HepG2 (cell line): Measurements from ENCODE around the gene WNK4. TPM values are rescaled to one million over a fixed set of nuclear protein-coding genes. Genes with fewer than 3 reads are reported as not detected.

Experiments
- ATF7 ChIP-seq, 2 experiments: fragments of 450-650 bp in 1 of 2; sonication (generic) in 1 of 2; formaldehyde crosslinking in 1 of 2; IDR thresholded peaks; 2 replicates each; pipeline versions ENCODE4 v1.4.0 to v1.6.1; 2016 to 2020; ENCODE audit warnings: antibody characterized with exemption in 1 of 2, mild to moderate bottlenecking in 1 of 2, missing genetic modification reagents in 1 of 2
- CREB1 ChIP-seq, 2 experiments: fragments of 450-650 bp in 1 of 2; IDR thresholded peaks; 2 replicates each; pipeline ENCODE4 v1.6.1; 2016 to 2017; ENCODE audit warnings: control low read depth in 1 of 2, mild to moderate bottlenecking in 1 of 2, missing compliant biosample characterization in 1 of 2, missing genetic modification characterization in 1 of 2
- GATA4 ChIP-seq: sonication (generic); IDR thresholded peaks from 2 replicates; pipeline ENCODE4 v1.6.1; 2016; ENCODE audit warnings: antibody characterized with exemption, low read depth, borderline replicate concordance
- GATAD1 ChIP-seq: IDR thresholded peaks from 2 replicates; pipeline ENCODE4 v1.6.1; 2016; ENCODE audit warnings: missing genetic modification reagents, missing compliant biosample characterization
- GTF2F1 ChIP-seq: fragments of 150-350 bp; IDR thresholded peaks from 2 replicates; pipeline ENCODE4 v1.6.1; 2014; ENCODE audit warnings: low read length
- KAT7 ChIP-seq: IDR thresholded peaks from 2 replicates; pipeline ENCODE4 v1.6.1; 2018; ENCODE audit warnings: borderline replicate concordance, missing compliant biosample characterization
- MAFK ChIP-seq, 2 experiments: IDR thresholded peaks in 1 of 2; conservative IDR thresholded peaks in 1 of 2; 2 replicates each; pipeline ENCODE4 v1.6.1; 2011; ENCODE audit warnings: improper control_type of control experiment in 2 of 2, low read length in 2 of 2
- MLLT10 ChIP-seq: sonication (generic); formaldehyde crosslinking; IDR thresholded peaks from 2 replicates; pipeline ENCODE4 v1.4.0; 2020; ENCODE audit warnings: missing genetic modification reagents
- NPAS2 ChIP-seq: sonication (generic); formaldehyde crosslinking; IDR thresholded peaks from 2 replicates; pipeline ENCODE4 v1.8.0; 2022; ENCODE audit warnings: mild to moderate bottlenecking, missing genetic modification reagents, borderline replicate concordance
- RFX5 ChIP-seq: IDR thresholded peaks from 2 replicates; pipeline ENCODE4 v1.6.1; 2011; ENCODE audit warnings: low read depth, low read length, improper control_type of control experiment
- SAP130 ChIP-seq: IDR thresholded peaks from 2 replicates; pipeline ENCODE4 v1.6.1; 2016; ENCODE audit warnings: low read depth
- ZBTB21 ChIP-seq: sonication (generic); formaldehyde crosslinking; IDR thresholded peaks from 2 replicates; pipeline ENCODE4 v1.4.0; 2020; ENCODE audit warnings: missing genetic modification reagents
- ZBTB7A ChIP-seq: sonication (generic); formaldehyde crosslinking; IDR thresholded peaks from 2 replicates; pipeline ENCODE4 v1.8.0; 2022; ENCODE audit warnings: mild to moderate bottlenecking, missing genetic modification reagents
- ZFY ChIP-seq: sonication (generic); formaldehyde crosslinking; IDR thresholded peaks from 2 replicates; pipeline ENCODE4 v1.4.0; 2020; ENCODE audit warnings: missing genetic modification reagents
- ZNF232 ChIP-seq: sonication (generic); formaldehyde crosslinking; IDR thresholded peaks from 2 replicates; pipeline ENCODE4 v1.4.0; 2020; ENCODE audit warnings: missing genetic modification reagents, borderline replicate concordance
- ZNF317 ChIP-seq: sonication (generic); formaldehyde crosslinking; IDR thresholded peaks from 2 replicates; pipeline ENCODE4 v1.5.0; 2020; ENCODE audit warnings: mild to moderate bottlenecking, missing genetic modification reagents
- ZNF550 ChIP-seq: sonication (generic); formaldehyde crosslinking; IDR thresholded peaks from 2 replicates; pipeline ENCODE4 v1.4.0; 2020; ENCODE audit warnings: mild to moderate bottlenecking, missing genetic modification reagents, borderline replicate concordance
- ZNF816 ChIP-seq: sonication (generic); formaldehyde crosslinking; IDR thresholded peaks from 2 replicates; pipeline ENCODE4 v1.8.0; 2022; ENCODE audit warnings: missing genetic modification reagents, mild to moderate bottlenecking, borderline replicate concordance
- ZSCAN21 ChIP-seq: sonication (generic); formaldehyde crosslinking; IDR thresholded peaks from 2 replicates; pipeline ENCODE4 v1.8.0; 2022; ENCODE audit warnings: mild to moderate bottlenecking, missing genetic modification reagents, moderate library complexity, borderline replicate concordance
- ZSCAN29 ChIP-seq: sonication (generic); formaldehyde crosslinking; conservative IDR thresholded peaks from 2 replicates; pipeline ENCODE4 v1.4.0; 2020; ENCODE audit warnings: mild to moderate bottlenecking, missing genetic modification reagents
- polyA plus RNA-seq, 8 experiments: library from polyadenylated mRNA; depleted of rRNA in 3 of 8; stranded (reverse) in 7 of 8; unstranded in 1 of 8; fragments of >200 nt; fragmentation: Illumina TruSeq in 4 of 8; extraction: Trizol in 4 of 8; gene quantifications; 2 replicates each; pipeline versions ENCODE4 v1.2.1 to v1.2.3, GENCODE V29; 2011 to 2016; ENCODE audit warnings: low read depth in 4 of 8, missing spikeins in 1 of 8, mixed read lengths in 1 of 8; ENCODE audit not compliant: insufficient read depth in 1 of 8
- total RNA-seq, 5 experiments: library from RNA; depleted of rRNA; stranded (reverse); fragments of >200 nt; fragmentation: Illumina TruSeq; extraction: Trizol; gene quantifications; 2 replicates each; pipeline ENCODE4 v1.2.3, GENCODE V29; 2016; ENCODE audit warnings: low read depth in 1 of 5
- TF ChIP-seq, protein P1 (sequence below): sonication (generic); formaldehyde crosslinking; IDR thresholded peaks from 2 replicates; pipeline ENCODE4 v1.8.0; 2022; ENCODE audit warnings: mild to moderate bottlenecking, missing genetic modification reagents, borderline replicate concordance
- TF ChIP-seq, protein P2 (sequence below): sonication (generic); formaldehyde crosslinking; IDR thresholded peaks from 2 replicates; pipeline ENCODE4 v1.9.0; 2021; ENCODE audit warnings: missing genetic modification reagents, borderline replicate concordance
- TF ChIP-seq, protein P3 (sequence below): IDR thresholded peaks from 2 replicates; pipeline ENCODE4 v1.6.1; 2016; ENCODE audit warnings: mild to moderate bottlenecking
- TF ChIP-seq, protein P4 (sequence below): sonication (generic); formaldehyde crosslinking; IDR thresholded peaks from 2 replicates; pipeline ENCODE4 v1.9.0; 2021; ENCODE audit warnings: missing genetic modification reagents, borderline replicate concordance

WNK4 gene
- total and polyA plus RNA-seq, 2 of the 13 experiments (the other 11 are each of a cell fraction or from before 2014, with no cell fraction given), result 2.7 to 13.7 TPM

DNA sequence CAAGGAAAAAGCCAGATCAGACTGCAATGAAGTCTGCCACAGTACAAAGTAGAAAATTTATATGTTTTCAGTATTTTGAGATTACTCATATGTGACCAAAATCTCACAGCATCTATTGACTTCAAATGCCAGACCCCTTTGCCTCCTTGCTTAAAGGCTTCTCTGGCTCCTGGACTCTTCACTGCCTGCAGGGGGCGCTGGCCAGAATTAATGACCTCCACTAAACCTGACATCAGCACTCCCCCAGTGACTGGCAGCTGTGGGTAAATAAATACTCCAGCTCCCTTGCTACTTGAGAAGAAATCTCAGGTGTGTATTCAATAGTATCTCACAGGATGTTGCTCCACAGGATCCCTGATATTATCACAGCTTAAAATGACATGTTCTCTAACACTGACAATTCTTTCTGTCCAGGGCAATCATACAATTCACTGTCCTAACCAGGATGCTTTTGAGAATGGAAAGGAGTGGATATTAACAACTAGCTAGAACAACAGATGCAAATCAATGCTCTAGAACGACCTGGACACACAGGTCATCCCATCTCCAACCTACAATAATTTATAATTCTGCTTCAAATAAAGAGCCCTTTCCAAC lies 39.6 kb downstream of the WNK4 start (continued):
- TF ChIP-seq ATF7 (IDR thresholded peaks at IDR 0.05) (no peak), ATF7 (CRISPR knock-in tag; IDR thresholded peaks at IDR 0.05) (no peak), MLLT10 (CRISPR knock-in tag) (no peak), CREB1 (IDR thresholded peaks at IDR 0.05) (no peak), CREB1 (CRISPR knock-in tag; IDR thresholded peaks at IDR 0.05) (peak; percentile 40; the same call in 1 of the 2 replicates), MAFK (conservative IDR thresholded peaks at IDR 0.05 in 1 of 2, IDR thresholded peaks at IDR 0.05 in 1 of 2; ENCODE audit: low read length in 2 of 2) (peak; percentile 23 to 42; a peak in 1 of 4 replicates), SAP130 (CRISPR knock-in tag) (peak; percentile 46; the same call in 1 of the 2 replicates), RFX5 (no peak), ZBTB7A (no peak), GTF2F1 (no peak), ZSCAN29 (CRISPR knock-in tag) (no peak), ZNF317 (CRISPR knock-in tag) (no peak), KAT7 (CRISPR knock-in tag) (no peak), ZNF816 (CRISPR knock-in tag) (no peak), GATA4 (no peak), ZNF550 (CRISPR knock-in tag) (no peak), ZSCAN21 (CRISPR knock-in tag) (no peak), ZNF232 (CRISPR knock-in tag) (no peak), ZBTB21 (no peak), ZFY (no peak), NPAS2 (CRISPR knock-in tag) (no peak), GATAD1 (CRISPR knock-in tag) (no peak)
- TF ChIP-seq, protein P1, sequence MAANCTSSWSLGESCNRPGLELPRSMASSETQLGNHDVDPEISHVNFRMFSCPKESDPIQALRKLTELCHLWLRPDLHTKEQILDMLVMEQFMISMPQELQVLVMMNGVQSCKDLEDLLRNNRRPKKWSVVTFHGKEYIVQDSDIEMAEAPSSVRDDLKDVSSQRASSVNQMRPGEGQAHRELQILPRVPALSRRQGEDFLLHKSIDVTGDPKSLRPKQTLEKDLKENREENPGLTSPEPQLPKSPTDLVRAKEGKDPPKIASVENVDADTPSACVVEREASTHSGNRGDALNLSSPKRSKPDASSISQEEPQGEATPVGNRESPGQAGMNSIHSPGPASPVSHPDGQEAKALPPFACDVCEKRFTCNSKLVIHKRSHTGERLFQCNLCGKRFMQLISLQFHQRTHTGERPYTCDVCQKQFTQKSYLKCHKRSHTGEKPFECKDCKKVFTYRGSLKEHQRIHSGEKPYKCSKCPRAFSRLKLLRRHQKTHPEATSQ (CRISPR knock-in tag), result no peak
- TF ChIP-seq, protein P2, sequence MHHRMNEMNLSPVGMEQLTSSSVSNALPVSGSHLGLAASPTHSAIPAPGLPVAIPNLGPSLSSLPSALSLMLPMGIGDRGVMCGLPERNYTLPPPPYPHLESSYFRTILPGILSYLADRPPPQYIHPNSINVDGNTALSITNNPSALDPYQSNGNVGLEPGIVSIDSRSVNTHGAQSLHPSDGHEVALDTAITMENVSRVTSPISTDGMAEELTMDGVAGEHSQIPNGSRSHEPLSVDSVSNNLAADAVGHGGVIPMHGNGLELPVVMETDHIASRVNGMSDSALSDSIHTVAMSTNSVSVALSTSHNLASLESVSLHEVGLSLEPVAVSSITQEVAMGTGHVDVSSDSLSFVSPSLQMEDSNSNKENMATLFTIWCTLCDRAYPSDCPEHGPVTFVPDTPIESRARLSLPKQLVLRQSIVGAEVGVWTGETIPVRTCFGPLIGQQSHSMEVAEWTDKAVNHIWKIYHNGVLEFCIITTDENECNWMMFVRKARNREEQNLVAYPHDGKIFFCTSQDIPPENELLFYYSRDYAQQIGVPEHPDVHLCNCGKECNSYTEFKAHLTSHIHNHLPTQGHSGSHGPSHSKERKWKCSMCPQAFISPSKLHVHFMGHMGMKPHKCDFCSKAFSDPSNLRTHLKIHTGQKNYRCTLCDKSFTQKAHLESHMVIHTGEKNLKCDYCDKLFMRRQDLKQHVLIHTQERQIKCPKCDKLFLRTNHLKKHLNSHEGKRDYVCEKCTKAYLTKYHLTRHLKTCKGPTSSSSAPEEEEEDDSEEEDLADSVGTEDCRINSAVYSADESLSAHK (CRISPR knock-in tag), result no peak
- TF ChIP-seq, protein P3, sequence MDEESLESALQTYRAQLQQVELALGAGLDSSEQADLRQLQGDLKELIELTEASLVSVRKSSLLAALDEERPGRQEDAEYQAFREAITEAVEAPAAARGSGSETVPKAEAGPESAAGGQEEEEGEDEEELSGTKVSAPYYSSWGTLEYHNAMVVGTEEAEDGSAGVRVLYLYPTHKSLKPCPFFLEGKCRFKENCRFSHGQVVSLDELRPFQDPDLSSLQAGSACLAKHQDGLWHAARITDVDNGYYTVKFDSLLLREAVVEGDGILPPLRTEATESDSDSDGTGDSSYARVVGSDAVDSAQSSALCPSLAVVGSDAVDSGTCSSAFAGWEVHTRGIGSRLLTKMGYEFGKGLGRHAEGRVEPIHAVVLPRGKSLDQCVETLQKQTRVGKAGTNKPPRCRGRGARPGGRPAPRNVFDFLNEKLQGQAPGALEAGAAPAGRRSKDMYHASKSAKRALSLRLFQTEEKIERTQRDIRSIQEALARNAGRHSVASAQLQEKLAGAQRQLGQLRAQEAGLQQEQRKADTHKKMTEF (CRISPR knock-in tag), result no peak; the same call in 1 of the 2 replicates
- TF ChIP-seq, protein P4, sequence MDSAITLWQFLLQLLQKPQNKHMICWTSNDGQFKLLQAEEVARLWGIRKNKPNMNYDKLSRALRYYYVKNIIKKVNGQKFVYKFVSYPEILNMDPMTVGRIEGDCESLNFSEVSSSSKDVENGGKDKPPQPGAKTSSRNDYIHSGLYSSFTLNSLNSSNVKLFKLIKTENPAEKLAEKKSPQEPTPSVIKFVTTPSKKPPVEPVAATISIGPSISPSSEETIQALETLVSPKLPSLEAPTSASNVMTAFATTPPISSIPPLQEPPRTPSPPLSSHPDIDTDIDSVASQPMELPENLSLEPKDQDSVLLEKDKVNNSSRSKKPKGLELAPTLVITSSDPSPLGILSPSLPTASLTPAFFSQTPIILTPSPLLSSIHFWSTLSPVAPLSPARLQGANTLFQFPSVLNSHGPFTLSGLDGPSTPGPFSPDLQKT (CRISPR knock-in tag), result no peak
